Tibial nerve (tissue), 4 donors: ENCODE results near the gene CACNG1. TPM values are rescaled to one million over a fixed set of nuclear protein-coding genes. Genes with fewer than 3 reads are reported as not detected.
"Not testable (repeated sequence)": the region's sequence is repeated elsewhere in the genome, so short reads cannot be mapped to it uniquely, and the experiment has no call there.

Experiments used
- DNase-seq, 2 donors: peaks; one replicate each; pipeline ENCODE4 v3.0.0-alpha.2; 2019; ENCODE audit warnings: low spot score in 2 of 2
- H3K27ac ChIP-seq, 4 donors: fragments of 200-600 bp; sonication (generic) in 3 of 4; one replicate each; pipeline ENCODE4 v1.5.1; 2017 to 2019; ENCODE audit warnings: mild to moderate bottlenecking in 1 of 4
- H3K27me3 ChIP-seq, 2 donors: fragments of 200-600 bp; sonication (generic) in 1 of 2; one replicate each; pipeline versions ENCODE4 v1.5.1 to v1.6.0; 2017 to 2019
- H3K36me3 ChIP-seq, 3 donors: fragments of 200-600 bp; sonication (generic); one replicate each; pipeline ENCODE4 v1.5.1; 2018 to 2019
- H3K4me1 ChIP-seq, 4 donors: fragments of 200-600 bp; sonication (generic) in 3 of 4; one replicate each; pipeline ENCODE4 v1.5.1; 2017 to 2019
- H3K4me3 ChIP-seq, 4 donors: fragments of 200-600 bp; sonication (generic) in 3 of 4; one replicate each; pipeline ENCODE4 v1.5.1; 2017 to 2019; ENCODE audit warnings: mild to moderate bottlenecking in 1 of 4, moderate library complexity in 1 of 4
- H3K9me3 ChIP-seq, 4 donors: fragments of 200-600 bp; sonication (generic) in 3 of 4; one replicate each; pipeline ENCODE4 v1.5.1; 2017 to 2019
- EP300 ChIP-seq, 2 donors: sonication (generic); formaldehyde crosslinking; IDR thresholded peaks; one replicate each; pipeline ENCODE4 v1.6.1; 2017; ENCODE audit warnings: antibody characterized with exemption in 2 of 2, mild to moderate bottlenecking in 1 of 2
- POLR2A ChIP-seq, 2 donors: fragments of 450-650 bp; IDR thresholded peaks; one replicate each; pipeline ENCODE4 v1.6.1; 2017; ENCODE audit warnings: antibody characterized with exemption in 2 of 2, mild to moderate bottlenecking in 2 of 2, moderate library complexity in 2 of 2
- WGBS, 2 donors: methylation state at CpG; one replicate each; pipeline ENCODE4 v1.1.5; 2018; 5-methylcytosine and 5-hydroxymethylcytosine counted together
- total RNA-seq, 4 donors: library from RNA; depleted of rRNA; stranded (reverse); fragments of >200 nt; gene quantifications; one replicate each; pipeline ENCODE4 v1.1.0, GENCODE V29; 2016
- TF ChIP-seq, protein P1 (sequence below), 5 experiments: fragments of 200-600 bp in 3 of 5; fragments of 450-650 bp in 2 of 5; sonication (generic) in 3 of 5; IDR thresholded peaks; one replicate each; pipeline ENCODE4 v1.5.1; 2016 to 2019; ENCODE audit warnings: antibody characterized with exemption in 5 of 5, mild to moderate bottlenecking in 3 of 5, moderate library complexity in 2 of 5

CACNG1 gene
- total RNA-seq, 4 donors from 2014 or later: not detected

GRCh38 chr17:67095803-67096202 is 51.4 kb downstream of the CACNG1 start:
- Histone ChIP-seq H3K4me3 (no peak overlapping the region), H3K27me3 (no peaks in the 10 kb centered on the region), H3K9me3 (no peaks in the 10 kb centered on the region), H3K4me1 (peaks cover 0 to 21% (median 0%) of the 10 kb centered on the region in 4 donors), H3K27ac (no peak overlapping the region), H3K36me3 (peaks cover 0 to 9% (median 0%) of the 10 kb centered on the region in 3 donors)
- TF ChIP-seq, protein P1, sequence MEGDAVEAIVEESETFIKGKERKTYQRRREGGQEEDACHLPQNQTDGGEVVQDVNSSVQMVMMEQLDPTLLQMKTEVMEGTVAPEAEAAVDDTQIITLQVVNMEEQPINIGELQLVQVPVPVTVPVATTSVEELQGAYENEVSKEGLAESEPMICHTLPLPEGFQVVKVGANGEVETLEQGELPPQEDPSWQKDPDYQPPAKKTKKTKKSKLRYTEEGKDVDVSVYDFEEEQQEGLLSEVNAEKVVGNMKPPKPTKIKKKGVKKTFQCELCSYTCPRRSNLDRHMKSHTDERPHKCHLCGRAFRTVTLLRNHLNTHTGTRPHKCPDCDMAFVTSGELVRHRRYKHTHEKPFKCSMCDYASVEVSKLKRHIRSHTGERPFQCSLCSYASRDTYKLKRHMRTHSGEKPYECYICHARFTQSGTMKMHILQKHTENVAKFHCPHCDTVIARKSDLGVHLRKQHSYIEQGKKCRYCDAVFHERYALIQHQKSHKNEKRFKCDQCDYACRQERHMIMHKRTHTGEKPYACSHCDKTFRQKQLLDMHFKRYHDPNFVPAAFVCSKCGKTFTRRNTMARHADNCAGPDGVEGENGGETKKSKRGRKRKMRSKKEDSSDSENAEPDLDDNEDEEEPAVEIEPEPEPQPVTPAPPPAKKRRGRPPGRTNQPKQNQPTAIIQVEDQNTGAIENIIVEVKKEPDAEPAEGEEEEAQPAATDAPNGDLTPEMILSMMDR (IDR thresholded peaks at IDR 0.05): no peak
- TF ChIP-seq POLR2A (IDR thresholded peaks at IDR 0.05): no peak
- no peak for DNase-seq
- 89 to 93% methylated on average over 1 of the region's 1 CpG for whole genome bisulfite sequencing, 2 donors

DNA sequence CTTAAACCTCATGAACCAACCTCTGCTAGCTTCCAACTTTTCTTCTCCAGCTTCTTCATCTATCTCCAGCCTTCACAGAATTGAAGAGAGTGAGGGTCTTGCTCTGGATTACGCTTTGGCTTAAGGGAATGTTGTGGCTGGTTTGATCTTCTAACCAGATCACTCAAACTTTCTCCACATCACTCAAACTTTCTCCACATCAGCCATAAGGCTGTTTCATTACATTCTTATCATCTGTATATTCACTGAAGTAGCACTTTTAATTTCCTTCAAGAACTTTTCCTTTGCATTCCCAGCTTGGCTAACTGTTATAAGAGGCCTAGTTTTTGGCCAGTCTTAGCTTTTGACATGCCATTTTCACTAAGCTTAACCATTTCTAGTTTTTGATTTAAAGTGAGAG is 52.3 kb downstream of the CACNG1 start:
- Histone ChIP-seq H3K9me3 (no peaks in the 10 kb centered on the region), H3K27me3 (no peaks in the 10 kb centered on the region), H3K27ac (no peak overlapping the region), H3K4me1 (peaks cover 0 to 22% (median 0%) of the 10 kb centered on the region in 4 donors), H3K4me3 (no peak overlapping the region), H3K36me3 (peaks cover 0 to 9% (median 0%) of the 10 kb centered on the region in 3 donors)
- 92 to 100% methylated on average over 1 of the region's 1 CpG for WGBS, 2 donors
- no peak for DNase-seq
- TF ChIP-seq EP300 (IDR thresholded peaks at IDR 0.05) (no peak), POLR2A (IDR thresholded peaks at IDR 0.05) (no peak)
- TF ChIP-seq, protein P1 (IDR thresholded peaks at IDR 0.05): no peak

DNA sequence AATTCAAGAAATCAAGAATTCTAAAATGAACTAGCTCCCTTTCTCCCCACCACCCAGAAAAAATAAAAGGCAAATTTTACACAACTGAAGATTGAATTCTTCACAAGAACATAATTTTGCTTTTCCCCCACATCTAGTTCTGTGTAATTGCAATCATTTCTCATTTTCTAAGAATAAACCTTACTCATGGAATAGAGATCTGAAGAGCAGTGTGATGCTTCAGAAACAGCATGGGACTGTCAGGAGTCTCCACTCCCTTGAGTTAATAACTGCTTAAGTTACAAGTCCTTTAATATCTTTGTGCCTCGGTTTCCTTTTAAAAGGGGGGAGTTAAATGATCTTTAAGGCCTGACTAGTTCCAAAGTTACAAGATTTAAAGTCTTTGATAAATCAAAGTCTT is 53.7 kb downstream of the CACNG1 start:
- H3K27ac ChIP-seq: no peak overlapping the region
- peaks cover 0 to 9% (median 0%) of the 10 kb centered on the region in 3 donors for H3K36me3 ChIP-seq
- no peak for DNase-seq
- H3K27me3 ChIP-seq: no peaks in the 10 kb centered on the region
- H3K4me1 ChIP-seq: peaks cover 0 to 35% (median 0%) of the 10 kb centered on the region in 4 donors
- WGBS, 2 donors: 96 to 100% methylated on average over 1 of the region's 1 CpG
- no peaks in the 10 kb centered on the region for H3K9me3 ChIP-seq
- TF ChIP-seq POLR2A (IDR thresholded peaks at IDR 0.05) (no peak), EP300 (IDR thresholded peaks at IDR 0.05) (no peak)
- TF ChIP-seq, protein P1 (IDR thresholded peaks at IDR 0.05): no peak
- H3K4me3 ChIP-seq: no peak overlapping the region

DNA sequence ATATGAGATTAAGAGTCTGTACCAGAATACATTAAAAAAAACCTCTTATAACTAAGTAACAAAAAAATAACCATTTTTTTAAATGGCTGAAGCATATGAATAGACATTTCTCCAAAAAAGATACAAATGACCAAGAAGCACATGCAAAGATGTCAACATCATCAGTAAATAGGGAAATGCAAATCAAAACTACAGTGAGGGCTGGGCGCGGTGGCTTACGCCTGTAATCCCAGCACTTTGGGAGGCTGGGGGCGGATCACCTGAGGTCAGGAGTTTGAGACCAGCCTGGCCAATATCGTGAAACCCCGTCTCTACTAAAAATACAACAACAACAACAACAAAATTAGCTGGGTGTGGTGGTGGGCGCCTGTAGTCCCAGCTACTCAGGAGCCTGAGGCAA is 60.3 kb downstream of the CACNG1 start:
- H3K27me3 ChIP-seq, H3K4me3 ChIP-seq, DNase-seq, H3K27ac ChIP-seq, H3K9me3 ChIP-seq: not testable (repeated sequence)
- 93 to 94% methylated on average over 7 of the region's 7 CpGs for WGBS, 2 donors
- peaks cover 0 to 19% (median 0%) of the 10 kb centered on the region in 4 donors for H3K4me1 ChIP-seq
- peaks cover 0 to 54% (median 13%) of the 10 kb centered on the region in 3 donors for H3K36me3 ChIP-seq

- TF ChIP-seq EP300 (IDR thresholded peaks at IDR 0.05) (no peak), POLR2A (IDR thresholded peaks at IDR 0.05) (no peak)
- TF ChIP-seq, protein P1 (IDR thresholded peaks at IDR 0.05): no peak
- Histone ChIP-seq H3K27me3 (no peaks in the 10 kb centered on the region), H3K9me3 (no peaks in the 10 kb centered on the region), H3K4me3 (no peak overlapping the region), H3K4me1 (peaks cover 0 to 19% (median 0%) of the 10 kb centered on the region in 4 donors), H3K27ac (no peak overlapping the region), H3K36me3 (peaks cover 0 to 54% (median 13%) of the 10 kb centered on the region in 3 donors)
- no peak for DNase-seq
These were observed 60.9 kb downstream of the CACNG1 start for GRCh38 chr17:67105213-67105612.

Other genes starting within 250 kb of the CACNG1 start
- not detected for gene CACNG5, start 209.4 kb upstream of the CACNG1 start, total RNA-seq
- under 1 TPM in 1 of 4 donors, not detected in 3; 0.44 TPM for gene CACNG4, start 79.8 kb upstream of the CACNG1 start, total RNA-seq
- 10 to 100 TPM; 47.3 to 95.4 (median 61.3) TPM for gene HELZ, start 200.6 kb downstream of the CACNG1 start, total RNA-seq